Measurements from ENCODE around the gene PLEKHA5. TPM values are rescaled to one million over a fixed set of nuclear protein-coding genes. Genes with fewer than 3 reads are reported as not detected.
A peak's percentile ranks its signal among the peaks of the same experiment; 100 is the strongest.

PLEKHA5 gene
- total and polyA plus RNA-seq, 2 experiments from 2014 or later, result 88.4 to 103 TPM

DNA sequence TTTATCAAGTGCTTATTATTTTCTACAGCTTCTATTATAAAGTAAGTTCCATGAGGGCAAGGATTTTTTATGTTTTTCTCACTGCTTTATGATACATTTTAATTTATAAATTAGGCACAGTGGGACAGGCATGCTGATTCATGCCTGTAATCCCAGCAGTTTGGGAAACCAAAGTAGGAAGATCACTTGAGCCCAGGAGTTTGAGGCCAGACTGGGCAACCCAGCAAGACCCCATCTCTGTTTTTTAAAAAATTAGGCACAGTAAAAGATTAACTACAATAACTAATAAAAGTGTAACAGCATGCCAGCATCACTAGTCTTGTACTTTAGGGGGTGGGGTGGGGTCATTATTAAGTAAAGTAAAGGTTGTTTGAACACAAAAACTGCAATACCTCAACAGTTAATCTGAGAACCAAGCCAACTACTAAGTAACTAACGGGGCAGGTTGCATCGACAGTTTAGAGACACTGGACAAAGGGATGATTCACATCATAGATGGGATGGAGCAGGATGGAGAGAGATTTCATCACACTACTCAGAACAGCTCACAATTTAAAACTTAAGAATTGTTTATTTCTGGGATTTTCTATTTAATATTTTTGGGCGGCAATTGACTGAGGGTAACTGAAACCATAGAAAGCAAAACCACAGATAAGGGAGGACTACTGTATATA, 119.5 kb downstream of the PLEKHA5 start:
- Histone ChIP-seq H3K9me3 (ENCODE audit: low read depth) (no peaks in the 10 kb centered on the region), H3K27me3 (no peaks in the 10 kb centered on the region), H3K27ac (no peak overlapping the region), H3K4me1 (ENCODE audit: low read depth) (no peaks in the 10 kb centered on the region), H3K4me3 (no peak overlapping the region), H3K36me3 (peaks cover 4% of the 10 kb centered on the region)
- TF ChIP-seq, protein P1, sequence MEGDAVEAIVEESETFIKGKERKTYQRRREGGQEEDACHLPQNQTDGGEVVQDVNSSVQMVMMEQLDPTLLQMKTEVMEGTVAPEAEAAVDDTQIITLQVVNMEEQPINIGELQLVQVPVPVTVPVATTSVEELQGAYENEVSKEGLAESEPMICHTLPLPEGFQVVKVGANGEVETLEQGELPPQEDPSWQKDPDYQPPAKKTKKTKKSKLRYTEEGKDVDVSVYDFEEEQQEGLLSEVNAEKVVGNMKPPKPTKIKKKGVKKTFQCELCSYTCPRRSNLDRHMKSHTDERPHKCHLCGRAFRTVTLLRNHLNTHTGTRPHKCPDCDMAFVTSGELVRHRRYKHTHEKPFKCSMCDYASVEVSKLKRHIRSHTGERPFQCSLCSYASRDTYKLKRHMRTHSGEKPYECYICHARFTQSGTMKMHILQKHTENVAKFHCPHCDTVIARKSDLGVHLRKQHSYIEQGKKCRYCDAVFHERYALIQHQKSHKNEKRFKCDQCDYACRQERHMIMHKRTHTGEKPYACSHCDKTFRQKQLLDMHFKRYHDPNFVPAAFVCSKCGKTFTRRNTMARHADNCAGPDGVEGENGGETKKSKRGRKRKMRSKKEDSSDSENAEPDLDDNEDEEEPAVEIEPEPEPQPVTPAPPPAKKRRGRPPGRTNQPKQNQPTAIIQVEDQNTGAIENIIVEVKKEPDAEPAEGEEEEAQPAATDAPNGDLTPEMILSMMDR (IDR thresholded peaks at IDR 0.05; ENCODE audit: low read depth, low read length), result no peak
- DNase-seq (ENCODE audit: low read depth in 1 of 2, low spot score in 1 of 2), result peak in 1 of 2 donors; percentile 62

- H3K36me3 ChIP-seq, result peaks cover 12% of the 10 kb centered on the region
- no peaks in the 10 kb centered on the region for H3K4me1 ChIP-seq (ENCODE audit: low read depth)
- TF ChIP-seq, protein P1 (IDR thresholded peaks at IDR 0.05; ENCODE audit: low read depth, low read length), result no peak
- peak in 1 of 2 donors; percentile 54 for DNase-seq (ENCODE audit: low read depth in 1 of 2, low spot score in 1 of 2)
- H3K9me3 ChIP-seq (ENCODE audit: low read depth), result no peaks in the 10 kb centered on the region
- no peak overlapping the region for H3K27ac ChIP-seq
- H3K4me3 ChIP-seq, result no peak overlapping the region
- H3K27me3 ChIP-seq, result no peaks in the 10 kb centered on the region
Observed at GRCh38 chr12:19251481-19252132, 122.1 kb downstream of the PLEKHA5 start.

DNA sequence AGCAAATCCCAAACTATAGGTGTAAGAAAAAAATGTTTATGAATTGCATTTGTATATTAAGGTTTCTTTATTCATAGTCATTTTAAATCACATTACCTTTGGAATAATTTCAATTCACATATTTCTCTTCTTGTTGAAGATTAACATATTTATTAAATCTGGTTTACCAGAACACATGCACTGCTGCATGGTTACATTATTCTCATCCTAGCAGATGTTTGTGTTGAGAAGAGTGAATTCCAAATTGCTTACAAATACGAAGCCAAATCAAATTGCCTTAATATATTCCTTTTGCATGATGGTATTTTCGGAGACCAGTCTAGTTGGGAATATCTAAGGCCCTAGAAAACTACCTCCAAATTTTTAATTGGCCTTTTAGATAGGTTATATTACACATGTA, 130.6 kb downstream of the PLEKHA5 start:
- Histone ChIP-seq H3K4me1 (ENCODE audit: low read depth) (no peaks in the 10 kb centered on the region), H3K9me3 (ENCODE audit: low read depth) (no peaks in the 10 kb centered on the region), H3K4me3 (no peak overlapping the region), H3K36me3 (peaks cover 9% of the 10 kb centered on the region), H3K27me3 (no peaks in the 10 kb centered on the region), H3K27ac (no peak overlapping the region)
- no peak for DNase-seq (ENCODE audit: low read depth in 1 of 2, low spot score in 1 of 2)
- TF ChIP-seq, protein P1 (IDR thresholded peaks at IDR 0.05; ENCODE audit: low read depth, low read length), result no peak

- Histone ChIP-seq H3K9me3 (ENCODE audit: low read depth) (no peaks in the 10 kb centered on the region), H3K36me3 (peaks cover 11% of the 10 kb centered on the region), H3K4me1 (ENCODE audit: low read depth) (no peaks in the 10 kb centered on the region), H3K27me3 (no peaks in the 10 kb centered on the region), H3K4me3 (no peak overlapping the region), H3K27ac (no peak overlapping the region)
- no peak for DNase-seq (ENCODE audit: low read depth in 1 of 2, low spot score in 1 of 2)
- TF ChIP-seq, protein P1 (IDR thresholded peaks at IDR 0.05; ENCODE audit: low read depth, low read length), result no peak
Observed at GRCh38 chr12:19261773-19262172, 132.2 kb downstream of the PLEKHA5 start.

DNA sequence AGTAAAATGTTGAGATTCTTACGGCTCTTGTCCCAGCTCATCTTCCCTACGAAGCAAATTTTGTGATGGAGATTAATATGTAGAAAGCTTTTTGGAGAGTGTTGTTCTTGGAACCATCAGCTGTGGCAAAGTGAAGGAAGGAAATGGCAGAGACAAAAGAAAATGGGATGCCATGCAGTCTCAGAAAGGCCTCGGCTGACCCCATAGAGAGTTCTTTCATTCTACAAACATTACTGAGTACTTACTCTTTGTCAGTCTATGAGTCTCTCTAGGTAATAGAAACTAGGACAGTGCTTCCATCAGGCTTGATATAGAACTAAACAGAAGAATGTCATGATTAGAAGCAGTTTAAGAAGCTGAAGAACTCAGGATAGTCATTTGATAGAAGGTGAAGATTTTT, 134.1 kb downstream of the PLEKHA5 start:
- TF ChIP-seq, protein P1 (IDR thresholded peaks at IDR 0.05; ENCODE audit: low read depth, low read length), result no peak
- Histone ChIP-seq H3K4me3 (no peak overlapping the region), H3K27ac (no peak overlapping the region), H3K36me3 (peaks cover 14% of the 10 kb centered on the region), H3K27me3 (no peaks in the 10 kb centered on the region), H3K4me1 (ENCODE audit: low read depth) (no peaks in the 10 kb centered on the region), H3K9me3 (ENCODE audit: low read depth) (no peaks in the 10 kb centered on the region)
- no peak for DNase-seq (ENCODE audit: low read depth in 1 of 2, low spot score in 1 of 2)

All from cardiac muscle cell (in vitro differentiated cells and primary cell).